ENCODE data around the gene PGS1.

GRCh38 chr17:78397681-78398101, 19.2 kb downstream of the PGS1 start:
- TF ChIP-seq CTCF (conservative IDR thresholded peaks at IDR 0.05 in 1 of 2, IDR thresholded peaks at IDR 0.05 in 1 of 2; ENCODE audit: low read depth in 1 of 2, low read length in 2 of 2) = no peak
- no peak for TF ChIP-seq EZH2 (IDR thresholded peaks at IDR 0.05; ENCODE audit: low read length, missing control alignments)
